GM20000 (cell line): ENCODE results near the gene TRPM6.
"Not testable (repeated sequence)": the region's sequence is repeated elsewhere in the genome, so short reads cannot be mapped to it uniquely, and the experiment has no call there.

Source experiments
- DNase-seq: peaks from one replicate; pipeline ENCODE4 v3.0.0; 2012; ENCODE audit warnings: low spot score
- TF ChIP-seq, protein P1 (sequence below): IDR thresholded peaks from 2 replicates; pipeline ENCODE4 v1.5.1; 2012; ENCODE audit warnings: mild to moderate bottlenecking, control low read depth; ENCODE audit errors: extremely low read depth, missing control alignments

TRPM6 gene

DNA sequence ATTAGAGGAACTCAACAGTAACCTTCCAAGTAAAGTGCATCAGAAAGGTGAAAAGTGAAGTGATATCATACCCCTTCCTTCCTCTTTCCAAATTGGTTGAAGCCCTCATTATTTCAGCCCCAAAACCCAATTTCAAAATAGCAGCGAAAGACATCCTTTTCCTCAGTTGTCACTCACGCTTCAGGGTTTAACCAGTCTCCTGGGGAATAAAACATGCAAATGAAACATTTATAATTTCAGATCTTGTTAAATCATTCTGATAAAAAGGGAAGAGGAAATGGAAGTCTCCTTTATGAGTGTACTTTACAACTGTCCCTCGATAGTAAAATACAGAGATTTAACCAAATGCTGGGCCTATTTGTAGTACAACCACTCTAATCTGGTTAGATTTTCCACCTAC lies 22.5 kb downstream of the TRPM6 start:
- DNase-seq: no peak
- TF ChIP-seq, protein P1, sequence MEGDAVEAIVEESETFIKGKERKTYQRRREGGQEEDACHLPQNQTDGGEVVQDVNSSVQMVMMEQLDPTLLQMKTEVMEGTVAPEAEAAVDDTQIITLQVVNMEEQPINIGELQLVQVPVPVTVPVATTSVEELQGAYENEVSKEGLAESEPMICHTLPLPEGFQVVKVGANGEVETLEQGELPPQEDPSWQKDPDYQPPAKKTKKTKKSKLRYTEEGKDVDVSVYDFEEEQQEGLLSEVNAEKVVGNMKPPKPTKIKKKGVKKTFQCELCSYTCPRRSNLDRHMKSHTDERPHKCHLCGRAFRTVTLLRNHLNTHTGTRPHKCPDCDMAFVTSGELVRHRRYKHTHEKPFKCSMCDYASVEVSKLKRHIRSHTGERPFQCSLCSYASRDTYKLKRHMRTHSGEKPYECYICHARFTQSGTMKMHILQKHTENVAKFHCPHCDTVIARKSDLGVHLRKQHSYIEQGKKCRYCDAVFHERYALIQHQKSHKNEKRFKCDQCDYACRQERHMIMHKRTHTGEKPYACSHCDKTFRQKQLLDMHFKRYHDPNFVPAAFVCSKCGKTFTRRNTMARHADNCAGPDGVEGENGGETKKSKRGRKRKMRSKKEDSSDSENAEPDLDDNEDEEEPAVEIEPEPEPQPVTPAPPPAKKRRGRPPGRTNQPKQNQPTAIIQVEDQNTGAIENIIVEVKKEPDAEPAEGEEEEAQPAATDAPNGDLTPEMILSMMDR: no peak

DNA sequence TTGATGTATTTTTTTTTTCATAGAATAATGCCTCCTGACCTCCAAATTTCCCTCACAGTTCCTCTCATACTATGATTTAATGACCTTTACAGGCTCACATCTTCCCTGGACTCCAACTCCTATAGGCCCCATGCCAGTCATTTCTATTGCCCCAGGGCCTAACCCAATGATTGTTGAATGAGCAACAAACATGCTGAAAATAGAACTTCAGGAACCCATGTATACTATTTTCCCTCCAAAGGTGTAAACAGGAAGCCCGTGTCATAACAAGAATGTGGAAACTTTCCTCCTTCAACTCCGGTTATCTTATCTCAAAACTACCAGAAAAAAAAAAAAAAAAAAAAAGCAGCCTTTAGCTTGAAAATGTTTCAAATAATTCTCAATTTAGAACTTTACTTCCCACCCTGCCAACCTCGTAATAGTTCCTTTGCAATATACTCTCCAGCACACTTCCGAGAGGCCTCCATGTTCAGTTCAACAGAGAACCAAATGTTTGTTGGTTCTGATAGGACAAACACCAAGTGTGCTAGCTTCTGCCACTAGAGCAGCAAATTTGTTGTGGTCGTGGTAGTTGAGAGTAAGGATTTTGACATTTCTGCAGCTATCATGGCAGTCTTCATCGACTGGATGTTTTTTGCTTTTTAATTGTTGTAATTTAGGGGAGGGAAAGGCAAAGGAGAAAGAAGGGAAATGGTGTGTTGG lies 25.8 kb downstream of the TRPM6 start:
- DNase-seq: no peak
- TF ChIP-seq, protein P1: no peak

DNA sequence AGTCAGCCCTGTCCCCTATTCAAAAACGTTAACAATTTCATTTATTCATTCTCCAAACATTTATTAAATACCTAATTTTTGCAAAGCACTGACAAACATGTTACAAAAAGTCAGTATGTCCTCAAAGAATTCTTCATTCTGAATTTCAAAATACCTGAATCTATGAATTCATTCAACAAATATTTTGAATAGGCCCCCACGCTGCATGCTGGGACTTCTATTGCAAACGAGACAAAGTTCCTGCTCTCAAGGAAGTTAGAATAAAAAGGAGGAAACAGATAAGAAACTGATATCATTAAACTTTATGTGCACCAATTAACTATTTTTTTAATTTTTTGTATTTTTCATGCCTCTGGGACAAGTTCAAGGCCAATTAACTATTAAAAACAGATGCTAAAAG lies 26.6 kb downstream of the TRPM6 start:
- TF ChIP-seq, protein P1: no peak
- no peak for DNase-seq

GRCh38 chr9:74860247-74860646 lies 27.5 kb downstream of the TRPM6 start:
- DNase-seq: not testable (repeated sequence)

DNA sequence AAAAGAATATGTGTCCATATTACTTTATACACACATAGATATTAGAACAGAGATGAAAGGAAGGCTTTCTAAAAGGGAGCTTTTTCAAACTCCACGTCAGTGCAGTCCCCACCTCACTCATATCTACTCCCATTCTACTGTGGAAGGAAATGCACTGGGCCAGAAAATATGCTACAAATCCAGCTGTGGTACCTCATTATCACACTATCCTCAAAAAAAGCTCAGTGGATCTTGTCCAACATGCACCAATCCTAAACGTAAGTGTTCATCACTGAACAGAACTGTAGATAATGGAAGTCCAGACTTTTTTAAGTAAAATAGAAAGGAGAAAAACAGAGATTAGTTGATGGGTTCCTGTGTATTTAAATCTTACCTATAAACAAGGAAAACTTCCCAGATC lies 27.9 kb downstream of the TRPM6 start:
- no peak for DNase-seq
- TF ChIP-seq, protein P1: no peak

DNA sequence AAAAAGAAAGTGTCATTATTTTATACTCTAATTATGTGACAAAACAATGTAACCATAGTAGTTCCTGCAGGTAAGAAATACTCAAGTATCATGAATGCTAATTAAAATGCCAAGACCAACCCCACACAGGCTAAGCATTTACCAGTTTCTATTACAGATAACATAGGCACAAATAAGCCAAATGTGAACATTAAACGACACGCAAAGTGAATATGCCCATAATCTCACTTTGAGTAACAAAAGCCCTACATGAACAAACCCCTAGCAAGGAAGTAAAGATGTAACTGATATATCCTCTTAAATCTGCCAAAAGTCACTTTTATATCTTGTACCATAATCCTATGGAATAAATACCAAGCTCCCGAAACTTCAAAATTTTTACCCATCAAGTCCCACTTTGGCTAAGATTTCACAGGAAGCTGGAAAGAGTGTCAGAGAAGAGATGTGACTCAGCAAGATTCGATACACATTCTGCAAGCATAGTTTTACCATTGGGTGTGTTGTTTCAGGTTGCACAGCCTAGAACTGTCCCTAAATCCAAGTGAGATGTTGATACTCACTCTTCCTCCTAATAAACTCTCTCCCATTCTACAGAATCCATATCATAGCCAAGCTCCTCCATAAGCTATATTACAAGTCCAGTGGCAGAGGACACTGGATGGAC lies 28.8 kb downstream of the TRPM6 start:
- no peak for DNase-seq
- TF ChIP-seq, protein P1: no peak

DNA sequence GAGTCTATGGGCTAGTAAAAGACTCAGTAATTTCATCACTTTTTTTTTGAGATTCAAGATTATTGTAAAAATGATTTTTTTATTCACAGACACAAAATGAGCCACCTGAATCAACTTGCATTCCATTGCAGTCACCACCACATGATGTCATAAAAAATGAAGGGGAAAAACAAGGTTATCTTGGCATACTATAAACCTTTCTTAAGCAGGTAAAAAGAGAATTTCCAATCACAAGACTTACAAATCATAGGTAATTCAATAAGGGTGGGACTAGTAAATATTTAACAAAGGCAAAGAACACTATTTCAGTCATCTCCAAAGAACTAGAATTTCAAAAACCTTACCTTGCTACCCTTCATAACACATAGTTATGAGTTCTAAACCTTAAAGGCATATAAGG lies 30.7 kb downstream of the TRPM6 start:
- DNase-seq: no peak
- TF ChIP-seq, protein P1: no peak

DNA sequence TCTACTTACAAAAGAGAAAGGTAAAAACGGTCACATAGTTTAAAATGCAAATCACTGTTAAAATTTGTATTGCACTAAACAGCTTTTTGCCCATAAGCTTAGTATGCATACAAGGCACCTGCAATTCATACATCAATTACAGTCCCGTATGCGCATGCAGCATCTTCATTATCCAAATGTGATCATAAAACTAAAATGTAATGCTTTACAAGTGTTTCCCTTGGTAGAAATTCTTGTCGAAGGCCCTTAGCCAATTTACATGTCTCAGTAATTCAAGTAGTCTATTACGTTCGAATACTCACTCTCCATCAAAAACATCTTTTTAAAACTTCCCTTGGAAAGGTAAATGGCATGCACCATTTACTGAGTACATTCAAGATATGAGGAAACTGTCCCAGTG lies 32.6 kb downstream of the TRPM6 start:
- TF ChIP-seq, protein P1: no peak
- no peak for DNase-seq

GRCh38 chr9:74853024-74853423 lies 34.7 kb downstream of the TRPM6 start:
- DNase-seq: not testable (repeated sequence)
